T-helper 1 cell treated with Interleukin-12 subunit alpha and Interleukin-12 subunit beta and Interleukin-4 antibody, amounts not matched to agents 30 ng/mL and 1 ng/mL, for 36 hours (primary cell): ENCODE data around the gene POC5. TPM values are rescaled to one million over a fixed set of nuclear protein-coding genes. Genes with fewer than 3 reads are reported as not detected.
"Not testable (repeated sequence)": the region's sequence is repeated elsewhere in the genome, so short reads cannot be mapped to it uniquely, and the experiment has no call there.

Experiments used
- intact Hi-C: fragments of 100-400 bp; cut with micrococcal nuclease; formaldehyde crosslinking; loops from one replicate; pipeline ENCODE4 v1.15.1; 2024
- total RNA-seq: library from RNA; stranded (reverse); gene quantifications from 2 replicates; pipeline ENCODE4 v1.2.3, GENCODE V29; 2022

POC5 gene, protein sequence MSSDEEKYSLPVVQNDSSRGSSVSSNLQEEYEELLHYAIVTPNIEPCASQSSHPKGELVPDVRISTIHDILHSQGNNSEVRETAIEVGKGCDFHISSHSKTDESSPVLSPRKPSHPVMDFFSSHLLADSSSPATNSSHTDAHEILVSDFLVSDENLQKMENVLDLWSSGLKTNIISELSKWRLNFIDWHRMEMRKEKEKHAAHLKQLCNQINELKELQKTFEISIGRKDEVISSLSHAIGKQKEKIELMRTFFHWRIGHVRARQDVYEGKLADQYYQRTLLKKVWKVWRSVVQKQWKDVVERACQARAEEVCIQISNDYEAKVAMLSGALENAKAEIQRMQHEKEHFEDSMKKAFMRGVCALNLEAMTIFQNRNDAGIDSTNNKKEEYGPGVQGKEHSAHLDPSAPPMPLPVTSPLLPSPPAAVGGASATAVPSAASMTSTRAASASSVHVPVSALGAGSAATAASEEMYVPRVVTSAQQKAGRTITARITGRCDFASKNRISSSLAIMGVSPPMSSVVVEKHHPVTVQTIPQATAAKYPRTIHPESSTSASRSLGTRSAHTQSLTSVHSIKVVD
- total RNA-seq: 20.6 and 20.8 TPM in 2 replicates

DNA sequence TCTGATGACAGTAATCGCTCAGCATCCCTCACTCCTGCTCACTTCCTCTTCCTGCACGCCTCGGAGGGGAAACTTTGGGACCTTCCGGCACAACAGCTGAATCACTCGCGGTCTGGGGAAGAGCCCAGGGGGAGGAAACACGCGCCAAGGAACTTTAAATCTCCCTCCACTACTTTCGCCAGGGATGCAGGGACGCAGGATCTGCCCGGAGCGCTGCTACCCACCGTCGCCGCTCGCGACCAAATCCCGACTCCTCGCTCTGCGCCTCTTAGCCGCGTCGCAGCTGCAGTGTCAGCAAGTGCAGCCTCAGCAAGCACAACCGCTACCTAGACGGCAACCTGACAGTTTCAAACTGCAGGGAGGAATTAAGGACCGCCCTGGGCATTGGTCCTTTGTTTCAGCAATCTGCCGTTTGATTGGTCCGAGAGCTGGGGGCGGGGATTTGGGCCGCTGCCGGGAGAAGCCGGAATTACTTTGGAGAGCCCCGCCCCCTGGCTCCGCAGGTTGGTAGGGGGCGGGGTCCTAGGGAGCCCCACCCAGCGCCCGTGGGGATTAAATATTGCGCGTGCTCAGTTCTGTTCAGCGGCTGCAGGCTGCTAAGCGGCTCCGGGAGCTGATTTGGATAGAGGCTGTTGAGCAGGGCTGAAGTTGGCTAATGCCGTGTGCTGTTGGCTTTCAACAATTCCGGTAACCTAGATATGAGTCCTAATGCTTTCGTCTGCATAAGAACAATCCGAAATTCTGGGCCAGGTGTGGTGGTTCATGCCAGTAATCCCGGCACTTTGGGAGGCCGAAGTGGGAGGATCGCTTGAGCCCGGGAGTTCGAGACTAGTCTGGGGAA lies at the start of gene POC5:
Gene POC5, minus strand, starts transcription at position 356 of the 841 bp plus-strand sequence. CDS start 4,500 bp downstream, outside the sequence.
- intact Hi-C loops: loop anchor here (1.0 to 10.0 kb wide), 18 partner anchors 39 to 1313 kb away; partner anchors contain the start of genes AGGF1, CERT1, FAM169A and GCNT4

- intact Hi-C loops: no loop called here
Observed at GRCh38 chr5:75758116-75758515, 40.9 kb upstream of the POC5 start.

DNA sequence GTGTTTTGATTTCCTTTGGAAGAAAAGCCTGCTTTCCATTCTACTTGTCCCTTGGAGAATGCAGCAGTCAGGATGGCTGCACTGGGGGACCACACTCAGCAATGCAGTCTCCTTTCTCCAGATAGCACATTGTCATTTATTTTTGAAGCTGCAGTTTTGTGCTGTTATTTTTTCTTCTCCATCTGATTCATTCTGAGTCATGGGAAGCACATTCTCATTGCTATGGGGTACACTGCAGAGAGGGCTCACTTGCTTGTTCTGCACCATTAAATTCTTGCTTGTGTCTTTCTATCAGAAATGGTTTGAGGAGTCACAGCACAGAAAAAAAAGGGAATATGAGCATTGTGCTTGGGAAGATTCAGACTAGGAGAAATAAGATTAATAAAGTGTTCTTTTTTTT lies 39.7 kb upstream of the POC5 start:
- intact Hi-C loops: no loop called here

DNA sequence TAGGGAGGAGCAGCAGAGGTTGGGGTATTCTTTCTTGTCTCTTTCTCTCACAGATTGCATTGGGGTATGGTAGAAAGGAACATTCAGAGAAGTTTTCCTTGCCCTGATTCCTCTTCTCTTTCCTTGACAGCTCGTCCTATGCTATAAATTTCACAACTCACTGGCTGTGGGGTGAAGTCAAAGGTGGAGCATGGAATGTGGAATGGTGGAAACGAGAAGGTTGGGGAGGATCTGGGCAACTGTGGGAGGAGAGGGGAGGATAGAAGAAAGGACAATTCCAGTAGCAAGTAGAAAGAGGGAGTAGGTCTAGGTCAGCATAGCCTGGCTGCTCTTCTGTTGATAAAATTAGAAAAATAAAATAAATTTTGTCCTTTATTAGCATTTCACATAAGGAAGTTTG lies 39.0 kb upstream of the POC5 start:
- intact Hi-C loops: no loop called here

GRCh38 chr5:75753182-75753581 lies 35.9 kb upstream of the POC5 start:
- intact Hi-C loops: no loop called here

GRCh38 chr5:75744355-75744754 lies 27.1 kb upstream of the POC5 start:
- intact Hi-C loops: no loop called here

DNA sequence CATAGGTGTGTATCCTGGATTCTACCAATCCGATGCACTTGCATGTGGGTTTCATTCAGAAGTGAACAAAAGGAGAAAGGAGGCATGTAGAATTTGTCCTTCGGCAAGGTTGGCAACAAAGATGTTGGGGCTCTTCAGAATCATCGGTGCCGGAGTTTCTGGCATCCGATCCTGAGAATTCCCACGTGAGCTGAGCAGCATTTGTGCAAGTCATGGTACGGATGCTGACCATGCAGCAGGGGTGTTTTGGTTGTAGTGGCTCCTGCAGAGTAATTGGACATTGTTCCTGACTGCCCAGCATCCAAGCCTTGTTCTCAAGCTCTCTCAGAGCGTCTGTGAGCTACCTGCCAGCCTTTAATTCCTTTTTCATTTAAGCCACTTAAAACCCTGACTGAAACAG lies 19.0 kb upstream of the POC5 start:
- intact Hi-C loops: loop anchor here (5.0 kb wide), 1 partner anchor 846 kb away; no protein-coding TSS in a partner anchor

DNA sequence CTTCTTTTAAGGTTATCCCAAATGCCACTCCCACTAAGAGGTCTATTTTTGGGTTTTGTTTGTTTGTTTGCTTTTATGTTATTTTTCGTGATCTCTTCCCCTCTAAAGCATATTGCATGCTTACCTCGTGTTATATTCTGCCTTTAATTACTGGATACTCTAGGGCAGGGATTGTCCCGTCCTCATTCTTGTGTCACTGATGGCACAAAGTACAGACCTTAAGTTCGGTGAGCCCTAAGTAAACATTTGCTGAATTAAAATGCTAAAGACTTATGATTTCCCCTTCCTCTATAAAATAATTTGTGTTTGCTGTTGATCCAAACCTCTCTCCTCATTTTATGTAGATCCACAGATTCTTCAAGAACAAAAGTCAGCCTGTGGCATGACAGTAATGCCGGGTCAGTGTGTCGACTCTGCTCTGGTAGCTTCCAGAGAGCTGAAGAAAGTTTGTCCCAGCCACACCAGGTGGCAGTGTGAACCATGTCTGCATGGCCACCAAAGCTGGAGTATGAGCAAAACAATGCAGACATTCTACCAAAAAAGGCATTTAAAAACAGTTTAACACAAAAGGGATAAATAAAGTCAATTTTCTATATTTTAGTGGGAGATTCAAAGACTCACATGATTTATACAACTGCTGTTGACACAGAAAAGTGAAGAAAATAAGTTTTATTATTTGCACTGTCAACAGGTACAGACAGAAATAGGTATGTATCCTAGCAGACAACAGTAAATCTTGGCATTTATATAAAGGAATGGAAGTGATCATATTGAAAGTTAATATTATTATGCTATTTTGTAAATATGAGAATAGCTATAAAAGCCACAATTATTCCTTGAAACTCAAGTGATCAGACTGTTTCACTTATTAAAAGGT lies 17.9 kb upstream of the POC5 start:
- intact Hi-C loops: loop anchor here (1.0 to 5.0 kb wide), 2 partner anchors 521 to 847 kb away; no protein-coding TSS in a partner anchor

DNA sequence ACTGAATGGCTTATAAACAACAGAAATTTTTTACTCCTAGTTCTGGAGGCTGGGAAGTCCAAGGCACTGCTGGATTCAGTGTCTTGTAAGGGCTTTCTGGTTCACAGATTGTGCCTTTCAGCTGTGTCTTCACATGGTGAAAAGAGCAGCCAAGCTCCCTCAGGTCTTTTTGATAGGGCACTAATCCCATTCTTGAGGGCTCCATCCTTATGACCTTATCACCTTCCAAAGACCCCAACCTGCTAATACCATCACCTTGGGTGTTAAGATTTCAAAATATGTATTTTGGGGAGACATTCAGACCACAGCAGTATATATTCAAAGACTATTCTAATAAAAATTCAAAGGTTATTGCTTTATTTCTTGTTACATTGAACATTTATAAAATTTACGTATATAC lies 16.5 kb upstream of the POC5 start:
- intact Hi-C loops: no loop called here

GRCh38 chr5:75731515-75731914 lies 14.3 kb upstream of the POC5 start:
- intact Hi-C loops: not testable (repeated sequence)

DNA sequence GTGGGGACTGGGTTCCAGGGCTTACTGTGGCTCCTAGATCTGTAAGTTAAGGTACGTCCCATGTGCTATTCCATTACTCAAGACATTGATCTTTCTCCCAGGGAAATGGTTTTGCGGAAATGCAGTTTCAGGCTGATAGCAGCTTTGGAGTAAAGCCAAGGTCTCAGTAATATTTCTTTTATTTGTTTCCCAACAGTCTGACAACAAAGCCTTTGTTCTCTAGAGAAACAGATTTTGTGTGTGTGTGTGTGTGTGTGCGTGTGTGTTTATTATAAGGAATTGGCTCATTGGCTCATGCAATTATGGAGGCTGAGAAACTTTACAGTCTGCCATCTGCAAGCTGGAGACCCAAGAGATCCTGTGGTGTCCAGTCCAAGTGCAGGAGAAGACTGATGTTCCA lies 12.1 kb upstream of the POC5 start:
- intact Hi-C loops: no loop called here

DNA sequence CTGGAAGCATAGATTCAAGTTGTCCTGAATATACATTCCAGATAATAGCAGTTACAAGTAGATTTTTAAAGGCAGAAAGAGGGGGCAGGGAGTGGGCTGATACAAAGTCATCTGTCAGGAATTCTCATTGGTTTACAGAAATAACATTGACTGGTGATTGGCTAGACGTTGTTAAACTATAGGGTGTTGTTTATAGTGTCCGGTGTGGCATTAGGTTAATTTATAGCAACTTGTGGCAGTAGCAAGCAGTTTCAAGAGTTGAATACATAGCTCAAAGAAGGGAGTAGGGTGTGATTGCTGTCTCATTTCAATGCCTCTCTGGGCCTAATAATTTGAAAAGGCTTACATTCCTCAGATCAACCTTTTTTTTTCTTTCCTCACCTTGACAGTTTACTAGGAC lies 10.7 kb upstream of the POC5 start:
- intact Hi-C loops: no loop called here

GRCh38 chr5:75726224-75726623 lies 9.0 kb upstream of the POC5 start:
- intact Hi-C loops: not testable (repeated sequence)

GRCh38 chr5:75723378-75723777 lies 6.1 kb upstream of the POC5 start:
- intact Hi-C loops: no loop called here

DNA sequence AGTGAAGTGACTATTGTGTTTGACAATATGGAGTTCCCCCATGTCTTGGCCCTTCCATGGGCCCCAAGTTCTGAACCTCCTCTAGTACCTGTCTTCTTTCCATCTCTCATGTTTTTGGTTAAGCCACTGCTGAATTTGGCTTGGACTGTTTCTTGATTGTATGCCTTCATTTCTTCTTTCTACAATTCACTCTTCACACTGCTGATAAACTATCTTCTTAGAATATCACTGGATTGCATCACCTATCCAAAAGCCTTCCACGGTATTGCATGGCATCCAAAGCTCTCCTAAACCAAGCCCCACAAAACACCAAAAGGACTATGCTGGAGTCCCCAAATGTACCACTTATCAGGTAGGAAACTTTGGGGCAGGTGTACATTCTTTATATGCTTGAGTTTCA lies 4.3 kb upstream of the POC5 start:
- intact Hi-C loops: no loop called here

- intact Hi-C loops: no loop called here
Observed at GRCh38 chr5:75720882-75721281, 3.6 kb upstream of the POC5 start.

DNA sequence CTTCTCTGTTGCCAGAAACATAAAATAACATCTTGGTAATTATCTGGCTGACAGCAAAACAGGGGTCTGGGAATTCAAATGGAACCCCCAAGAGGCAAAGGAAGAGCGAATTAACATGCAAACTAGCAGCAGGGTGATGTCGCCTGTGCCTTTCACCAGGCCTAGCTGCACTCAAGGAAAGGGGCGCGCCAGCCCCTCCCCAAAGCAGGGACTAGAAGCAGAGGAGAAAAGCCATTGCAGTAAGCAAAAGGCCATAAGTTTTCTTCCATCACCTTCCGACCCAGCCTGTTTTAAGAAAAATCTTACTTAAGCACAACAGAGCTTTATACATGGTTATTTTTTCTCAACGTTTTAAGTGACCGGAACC lies 539 bp downstream of the POC5 start:
- intact Hi-C loops: loop anchor here (1.0 to 10.0 kb wide), 18 partner anchors 38 to 1314 kb away; partner anchors contain the start of genes AGGF1, CERT1, FAM169A and GCNT4

GRCh38 chr5:75712091-75712490 lies 5.1 kb downstream of the POC5 start:
- intact Hi-C loops: loop anchor here (10.0 kb wide), 3 partner anchors 463 to 873 kb away; partner anchors contain the start of gene FAM169A

DNA sequence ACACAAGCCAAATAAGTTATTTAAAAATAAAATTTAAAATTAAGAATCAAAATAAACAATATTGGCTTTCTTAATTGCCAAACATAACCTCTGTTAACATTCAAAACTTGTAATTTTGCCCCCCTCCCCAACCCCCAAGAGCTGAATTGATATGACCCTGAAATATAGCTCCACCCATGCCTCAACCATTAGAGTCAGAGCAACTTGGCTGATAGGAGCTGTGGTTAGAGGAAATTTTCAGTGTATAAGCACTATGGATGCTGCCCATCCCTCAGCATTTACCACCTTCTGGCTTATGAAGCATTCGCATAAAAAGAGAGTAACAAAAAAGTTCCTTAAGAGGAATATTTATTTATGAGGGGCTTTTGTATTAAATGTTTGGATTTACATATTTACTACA lies 6.1 kb downstream of the POC5 start:
- intact Hi-C loops: loop anchor here (10.0 kb wide), 3 partner anchors 464 to 874 kb away; partner anchors contain the start of gene FAM169A

DNA sequence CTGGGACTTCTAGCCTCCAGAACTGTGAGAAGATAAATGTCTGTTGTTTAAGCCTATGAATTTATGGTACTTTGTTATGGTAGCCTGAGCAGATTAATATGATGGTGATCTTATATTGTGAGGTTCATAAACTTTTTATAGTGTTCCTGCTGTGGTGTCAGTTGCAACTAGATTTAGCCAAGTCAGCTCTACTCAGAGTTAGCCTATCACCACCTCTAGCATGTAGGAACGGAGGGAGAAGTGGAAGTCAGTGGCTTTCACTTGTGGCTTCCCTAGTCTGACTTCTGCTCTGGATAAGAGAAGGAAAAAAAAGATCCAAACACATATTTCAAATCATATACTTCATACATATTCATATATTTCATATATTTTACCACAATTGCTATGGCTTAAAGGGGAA lies 6.6 kb downstream of the POC5 start:
- intact Hi-C loops: loop anchor here (10.0 kb wide), 3 partner anchors 464 to 874 kb away; partner anchors contain the start of gene FAM169A
